Measurements from ENCODE around the gene CBARP.
A peak's percentile ranks its signal among the peaks of the same experiment; 100 is the strongest.

CBARP gene

DNA sequence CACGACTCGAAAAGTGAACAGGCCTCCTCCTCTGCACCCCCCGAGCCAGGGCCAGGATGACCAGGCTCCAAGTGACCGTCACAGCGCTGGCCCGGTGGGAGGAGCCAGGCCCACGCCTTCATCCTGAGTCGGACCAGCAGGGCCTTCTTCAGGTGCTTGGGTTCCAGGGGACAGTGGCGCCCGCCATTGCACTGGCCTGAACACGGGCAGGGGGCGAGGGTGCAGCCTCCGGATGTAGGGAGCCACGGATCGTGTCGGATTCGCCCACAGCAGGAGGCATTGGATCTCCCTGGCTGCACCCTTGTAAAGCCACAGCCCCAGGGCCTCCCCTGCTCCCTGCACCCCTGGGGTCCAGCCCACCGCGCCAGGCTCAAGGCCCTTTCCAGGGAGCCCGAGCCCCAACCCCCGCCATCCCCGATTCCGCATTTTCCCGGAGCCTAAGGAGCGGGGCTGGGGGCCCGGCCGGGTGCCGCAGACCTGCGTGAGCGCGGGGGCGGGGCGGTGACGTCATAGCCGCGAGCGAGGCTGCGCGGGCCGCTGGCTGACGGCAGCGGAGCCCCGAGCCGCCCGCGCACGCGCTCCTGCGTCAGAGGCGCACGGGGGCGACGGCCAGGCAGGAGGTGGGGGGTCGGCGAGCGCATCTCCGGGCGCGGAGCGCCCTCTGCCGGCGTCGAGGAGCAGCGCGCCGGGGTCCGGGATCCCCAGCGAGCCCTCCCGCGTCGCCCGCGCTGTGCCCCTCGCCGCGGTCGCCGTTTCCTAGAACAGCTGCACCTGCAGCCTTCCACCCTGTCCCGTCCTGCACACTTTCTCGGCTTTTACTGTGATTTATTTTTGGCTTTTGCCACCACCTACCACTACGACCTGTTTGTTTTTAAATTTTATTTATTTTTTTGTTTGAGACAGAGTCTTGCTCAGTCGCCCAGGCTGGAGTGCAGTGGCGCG, 2.3 kb upstream of the CBARP start:
- DNase-seq (ENCODE audit: low read depth) = peak; percentile 94

DNA sequence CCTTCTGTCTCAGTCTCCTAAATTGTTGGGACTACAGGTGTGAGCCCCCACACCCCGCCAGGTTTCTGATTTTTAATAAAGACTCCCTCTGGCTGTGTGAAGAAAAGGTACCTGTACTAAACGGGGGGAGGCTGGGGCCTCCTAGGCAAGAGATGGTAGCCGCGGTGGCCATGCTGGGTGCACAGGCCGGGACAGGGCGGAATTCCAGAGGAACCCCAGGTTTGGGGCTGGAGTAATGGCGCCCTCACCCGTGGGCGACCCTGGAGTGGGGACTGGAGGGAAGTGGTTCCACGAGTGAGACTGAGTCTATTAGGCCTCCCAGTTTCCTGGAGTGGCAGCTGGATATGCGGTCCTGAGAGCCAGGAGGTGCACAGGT, 1.6 kb upstream of the CBARP start:
- DNase-seq (ENCODE audit: low read depth) = no peak

DNA sequence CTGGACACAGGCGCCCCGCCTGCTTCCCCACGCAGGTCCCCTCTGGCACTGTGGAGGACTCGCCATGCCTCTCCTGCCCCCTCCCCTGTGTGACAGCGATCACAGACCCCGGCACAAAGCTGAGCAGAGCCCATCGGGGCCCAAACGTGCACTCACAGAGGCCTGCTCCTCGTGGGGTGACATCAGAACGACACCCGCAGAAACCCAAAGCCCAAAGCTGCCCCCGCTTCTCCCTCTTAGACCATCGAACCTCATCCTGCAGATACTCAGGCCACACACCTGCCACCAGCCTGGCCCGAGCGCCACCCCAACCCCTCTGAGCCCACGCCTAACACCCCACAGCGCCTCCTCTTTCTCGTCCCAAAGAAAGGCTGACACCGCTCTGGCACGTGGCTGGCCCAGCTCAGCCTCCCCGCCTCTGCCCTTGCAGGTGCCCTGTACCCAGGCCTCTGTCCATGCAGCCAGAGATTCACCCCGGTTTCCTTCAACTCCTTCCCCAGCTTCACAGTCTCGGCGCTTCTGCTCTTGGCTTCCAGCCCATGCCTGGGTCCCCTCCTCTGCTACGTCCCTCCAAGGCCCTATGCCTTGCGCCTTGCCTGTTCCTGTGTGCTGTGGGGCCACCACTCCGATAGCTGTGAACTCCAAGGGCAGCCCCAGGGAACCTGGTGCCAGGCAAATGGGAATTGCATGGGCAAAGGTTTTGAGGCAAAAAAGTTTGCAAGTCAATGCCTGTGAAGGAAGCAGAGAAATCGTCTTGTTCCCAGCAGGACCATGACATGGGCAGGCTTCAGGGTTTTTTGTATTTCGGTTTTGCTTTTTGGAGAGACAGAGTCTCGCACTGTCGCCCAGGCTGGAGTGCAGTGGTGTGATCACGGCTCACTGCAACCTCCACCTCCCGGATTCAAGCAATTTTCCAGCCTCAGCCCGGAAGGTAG, 831 bp upstream of the CBARP start:
- no peak for DNase-seq (ENCODE audit: low read depth)

DNA sequence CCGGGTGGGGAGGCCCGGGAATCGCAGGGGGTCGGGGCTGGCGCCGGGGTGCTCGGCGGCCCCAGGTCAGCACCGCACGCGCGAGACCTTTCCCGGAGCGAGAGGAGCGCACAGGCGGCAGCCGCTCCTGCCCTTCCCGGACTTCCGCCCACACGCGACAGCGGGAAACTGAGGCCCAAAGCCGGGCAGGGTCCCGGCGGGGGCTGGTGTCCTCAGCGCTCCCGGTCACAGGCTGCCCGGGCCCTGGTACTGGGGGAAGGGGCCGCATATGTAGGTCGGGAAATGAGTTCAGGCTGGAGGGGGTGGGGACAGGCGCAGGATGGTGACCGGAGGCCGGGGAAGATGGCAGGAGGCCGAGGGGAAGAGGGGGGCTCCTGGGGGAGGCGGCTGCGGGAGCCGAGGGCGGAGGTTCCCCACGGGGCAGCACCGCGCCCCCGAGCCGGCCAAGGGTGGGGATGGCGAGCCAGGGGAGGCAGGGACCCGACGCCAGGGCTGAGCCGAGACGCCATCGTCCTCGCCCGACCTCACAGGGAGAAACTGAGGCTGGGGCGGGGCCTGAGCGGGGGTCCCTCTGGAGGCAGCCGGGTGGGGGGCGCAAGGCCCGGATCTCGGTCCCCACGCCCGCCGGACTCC, 662 bp downstream of the CBARP start:
- DNase-seq (ENCODE audit: low read depth) = no peak

DNA sequence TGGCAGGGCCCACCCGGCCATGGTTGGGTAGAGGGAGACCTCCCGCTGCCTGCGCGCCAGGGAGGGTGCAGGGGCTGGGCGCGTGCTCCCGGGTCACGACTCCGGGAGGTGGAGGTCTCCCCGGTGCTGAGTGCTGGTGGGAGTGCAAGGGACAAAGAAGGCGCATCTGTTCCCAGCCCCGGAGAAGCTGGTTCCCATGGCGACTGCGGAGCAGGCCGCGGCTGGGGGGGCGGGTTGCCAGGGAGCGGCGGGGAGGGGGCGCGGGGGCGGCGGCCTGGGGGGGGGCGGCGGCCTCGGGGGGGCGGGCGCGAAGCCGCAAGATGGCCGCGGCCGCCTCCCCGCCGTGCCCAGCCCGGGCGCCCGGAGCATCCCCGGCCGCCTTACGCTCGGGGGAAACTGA, 1.2 kb downstream of the CBARP start:
- no peak for DNase-seq (ENCODE audit: low read depth)

DNA sequence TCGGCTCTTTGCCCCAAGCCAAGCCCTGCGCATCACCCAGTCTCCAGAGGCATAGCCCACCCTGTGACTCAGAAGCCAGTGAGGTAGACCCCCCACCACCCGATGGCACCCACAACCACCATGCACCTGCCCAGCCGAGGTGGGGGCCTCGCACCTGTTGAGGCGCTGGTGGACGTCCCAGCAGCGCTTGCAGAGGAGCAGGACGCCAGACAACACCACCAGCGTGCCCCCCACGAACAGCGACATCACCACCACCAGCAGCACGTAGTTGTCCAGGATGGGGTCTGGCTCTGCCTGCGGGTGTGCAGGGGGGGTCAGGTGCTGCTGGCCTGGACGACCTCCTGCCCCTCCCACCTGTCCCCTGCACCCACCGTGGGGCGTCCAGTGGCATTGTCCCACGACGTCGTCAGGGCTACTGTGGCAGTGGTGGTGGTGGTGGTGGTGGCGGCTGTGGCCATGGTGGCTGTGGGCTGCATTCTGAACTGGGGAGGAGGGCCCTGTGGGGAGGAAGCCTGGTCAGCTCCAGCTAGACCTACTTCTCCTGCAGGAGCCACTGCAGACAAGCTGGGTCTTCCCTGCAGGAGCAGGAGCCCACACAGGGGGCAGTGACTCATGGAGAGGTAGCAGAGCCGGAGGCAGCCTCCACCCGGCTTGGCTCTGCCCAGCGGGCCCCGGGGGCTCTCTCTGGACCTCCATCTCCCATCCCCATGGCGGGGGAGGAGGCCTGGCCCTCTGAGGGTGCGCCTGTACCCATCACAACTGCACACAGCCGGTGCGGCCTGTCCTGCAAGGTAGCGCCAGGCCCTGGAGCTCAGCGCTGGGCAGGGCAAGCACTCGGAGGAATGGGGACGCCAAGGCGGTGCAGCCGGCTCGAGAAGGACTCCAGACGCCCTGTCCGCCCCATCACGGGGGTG, 1.9 kb downstream of the CBARP start:
- no peak for DNase-seq (ENCODE audit: low read depth)

DNA sequence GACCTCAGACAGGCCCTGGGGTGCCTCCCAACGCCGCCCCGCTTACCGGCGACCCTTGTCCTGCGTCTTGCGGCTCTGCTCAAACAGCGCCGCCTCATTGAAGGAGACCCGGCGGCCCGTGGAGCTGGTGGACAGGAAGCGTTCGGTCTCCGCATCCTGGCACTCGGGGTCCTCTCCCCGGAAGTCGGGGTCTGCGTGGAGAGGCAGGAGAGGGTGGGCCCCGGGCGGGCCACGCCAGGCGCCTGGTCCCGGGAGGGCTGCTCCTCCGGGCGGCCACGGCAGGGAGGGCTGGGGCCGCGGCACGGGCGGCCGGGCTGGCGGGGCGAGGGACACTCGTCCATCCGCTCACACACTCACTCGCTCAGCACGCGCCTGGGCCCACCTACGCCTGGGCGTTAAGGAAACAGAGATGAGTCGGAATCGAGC, 2.8 kb downstream of the CBARP start:
- DNase-seq (ENCODE audit: low read depth) = no peak

DNA sequence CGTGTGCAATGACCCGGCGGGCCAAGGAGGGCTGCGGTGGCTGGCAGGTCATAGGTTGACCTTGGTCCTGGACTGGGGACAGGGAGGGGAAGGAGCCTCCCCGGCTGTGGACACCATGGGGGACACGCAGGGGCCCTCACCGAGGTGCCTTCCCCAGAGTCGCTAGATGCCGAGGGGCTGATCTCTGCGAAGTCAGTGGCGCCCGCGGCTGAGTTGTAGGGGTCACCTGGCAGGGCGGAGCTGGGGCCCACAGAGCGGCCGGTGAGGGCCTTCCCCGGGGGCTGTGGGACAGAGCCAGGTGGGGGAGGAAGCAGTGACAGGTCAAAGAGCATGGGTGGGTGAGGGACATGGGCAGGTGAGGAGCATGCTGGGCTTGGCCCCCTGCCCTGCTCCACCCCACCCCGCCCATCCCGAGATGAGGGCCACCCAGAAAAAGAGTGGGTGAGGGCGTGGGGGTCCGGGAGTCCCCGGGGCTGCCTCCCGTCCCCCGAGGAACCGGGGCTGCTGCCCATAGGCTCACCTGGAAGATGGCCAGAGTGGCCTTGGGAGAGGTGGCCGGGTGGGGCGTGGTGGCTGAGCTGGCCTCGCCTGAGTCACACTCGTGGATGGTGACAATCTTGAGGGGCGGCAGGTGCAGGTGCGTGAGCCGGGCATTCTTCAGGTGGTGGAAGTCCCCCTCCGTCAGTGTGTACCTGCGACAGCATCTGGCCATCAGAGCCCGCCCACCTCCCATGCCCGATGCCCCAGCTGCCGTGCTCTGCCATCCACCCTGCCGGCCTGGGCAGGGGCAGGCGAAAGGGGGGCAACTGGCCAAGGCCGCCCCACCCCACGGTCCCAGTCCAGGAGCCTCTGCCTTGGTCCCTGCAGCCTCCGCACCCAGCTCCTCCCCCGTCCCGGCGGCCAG, 3.5 kb downstream of the CBARP start:
- no peak for DNase-seq (ENCODE audit: low read depth)

DNA sequence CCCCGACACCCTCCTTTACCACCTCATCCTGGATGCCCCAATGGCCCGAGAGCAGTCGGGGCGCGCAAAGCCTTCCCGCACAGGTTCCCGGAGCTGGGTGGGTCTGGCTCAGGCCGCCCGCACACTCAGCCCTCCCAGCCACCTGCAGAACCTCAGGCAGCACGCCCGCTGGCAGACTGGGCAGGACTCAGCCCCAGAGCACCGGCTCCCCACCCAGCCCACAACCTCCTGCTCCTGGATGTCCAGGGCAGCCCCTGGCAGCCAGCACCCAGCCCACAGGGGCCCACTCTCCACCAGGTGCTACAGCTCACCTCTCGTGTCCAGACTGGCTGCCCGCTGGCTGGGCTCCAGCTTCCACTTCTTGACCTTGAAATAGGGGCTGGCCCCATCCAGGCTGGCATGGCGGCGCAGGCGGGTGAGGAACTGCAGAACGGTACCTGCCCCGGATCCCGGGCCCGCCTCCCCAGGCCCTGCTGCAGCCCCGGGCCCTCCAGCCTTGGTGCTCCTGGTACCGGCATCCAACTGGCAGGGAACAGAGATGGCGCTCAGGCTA, 4.6 kb downstream of the CBARP start:
- no peak for DNase-seq (ENCODE audit: low read depth)

DNA sequence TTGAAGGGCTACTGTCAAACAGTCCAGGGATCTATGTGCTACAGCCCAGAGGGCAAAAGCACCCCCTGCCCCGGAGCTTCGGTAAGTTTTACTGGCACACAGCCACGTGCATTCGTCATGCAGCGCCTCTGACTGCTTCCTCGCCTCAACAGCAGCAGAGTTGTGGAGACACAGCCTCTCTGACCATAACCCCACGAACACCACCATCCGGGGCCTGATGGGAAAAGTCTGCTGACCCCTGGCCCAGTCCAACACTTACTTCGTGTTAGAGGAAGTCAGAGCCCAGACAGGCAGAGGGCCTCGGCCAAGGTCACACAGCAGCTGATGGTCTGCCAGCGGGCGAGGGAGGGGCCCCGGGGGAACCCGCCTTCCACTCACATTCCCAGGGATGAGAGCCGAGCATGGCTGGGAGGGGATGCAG, 5.1 kb downstream of the CBARP start:
- DNase-seq (ENCODE audit: low read depth) = no peak

DNA sequence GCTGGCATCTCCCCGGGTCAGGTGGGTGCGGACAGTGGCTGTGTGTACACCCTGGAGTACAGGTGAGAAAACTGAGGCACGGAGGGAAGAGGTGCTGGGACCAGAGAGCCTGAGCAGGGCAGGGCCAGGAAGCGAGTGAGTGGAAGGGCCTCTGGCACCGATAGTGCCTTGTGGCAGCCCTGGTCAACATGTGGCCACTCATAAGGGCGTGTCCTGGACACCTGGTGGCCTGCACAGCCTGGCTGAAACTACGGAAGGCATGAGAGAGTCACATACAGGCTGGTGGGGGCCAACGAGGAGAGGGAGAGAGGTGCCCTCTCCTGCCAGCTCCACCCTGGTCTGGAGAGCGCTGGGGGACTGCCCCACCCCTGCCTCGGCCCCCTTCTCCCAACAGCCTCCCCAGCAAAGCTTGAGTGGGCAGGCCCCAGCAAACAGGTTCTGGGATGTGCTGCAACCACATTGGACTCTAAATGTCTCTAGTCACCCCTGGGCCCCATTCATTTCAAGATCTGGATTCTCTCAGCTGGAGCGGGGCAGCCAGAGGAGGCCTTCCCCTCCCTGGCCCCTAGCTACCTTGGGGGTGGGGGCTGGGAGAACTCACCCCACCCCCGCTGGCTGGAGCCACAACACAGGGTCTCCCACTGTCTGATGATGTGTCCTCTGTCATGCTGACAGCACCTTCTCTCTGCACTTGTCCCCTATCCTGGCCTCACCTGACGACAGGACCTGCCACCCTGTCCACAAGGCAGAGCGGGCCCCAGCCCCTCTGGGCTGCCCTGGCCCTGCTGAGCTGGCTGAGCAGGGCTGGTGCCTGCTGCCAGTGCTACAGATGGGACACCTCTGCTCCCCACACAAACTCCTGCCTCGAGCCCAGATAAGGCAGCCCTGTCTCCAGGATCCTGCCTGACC, 5.8 kb downstream of the CBARP start:
- DNase-seq (ENCODE audit: low read depth) = no peak

DNA sequence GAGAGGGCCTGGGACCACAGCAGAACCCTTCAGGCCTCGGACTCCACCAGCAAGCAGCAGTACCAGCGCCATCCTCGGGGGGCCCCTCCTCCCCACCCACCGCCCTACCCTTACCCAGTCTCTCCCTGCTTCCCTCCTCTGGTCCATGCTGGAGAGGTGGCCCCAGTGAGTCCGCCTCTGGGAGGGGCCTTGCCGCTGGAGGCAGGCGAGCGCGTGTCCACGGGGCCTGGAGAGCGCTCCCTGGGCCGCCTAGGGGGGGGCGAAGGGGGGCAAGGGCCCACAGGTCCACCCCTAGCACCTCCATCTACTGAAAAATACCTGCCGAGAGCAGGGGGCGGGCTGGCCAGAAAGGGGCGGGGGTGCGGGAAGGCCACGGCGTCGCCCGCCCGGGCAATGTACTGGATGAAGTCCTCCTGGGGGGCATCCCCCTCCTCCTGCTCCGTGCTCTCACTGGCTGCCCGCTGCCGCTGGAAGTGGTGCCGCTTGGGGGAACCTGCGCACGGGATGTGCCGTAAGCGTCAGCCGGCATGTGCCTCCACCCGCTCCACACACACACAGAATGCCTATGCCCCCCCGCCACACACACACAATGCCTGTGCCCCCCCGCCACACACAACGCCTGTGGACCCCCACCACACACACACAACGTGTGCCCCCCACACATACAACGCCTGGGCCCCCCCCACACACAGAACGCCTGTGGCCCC, 6.9 kb downstream of the CBARP start:
- no peak for DNase-seq (ENCODE audit: low read depth)

DNA sequence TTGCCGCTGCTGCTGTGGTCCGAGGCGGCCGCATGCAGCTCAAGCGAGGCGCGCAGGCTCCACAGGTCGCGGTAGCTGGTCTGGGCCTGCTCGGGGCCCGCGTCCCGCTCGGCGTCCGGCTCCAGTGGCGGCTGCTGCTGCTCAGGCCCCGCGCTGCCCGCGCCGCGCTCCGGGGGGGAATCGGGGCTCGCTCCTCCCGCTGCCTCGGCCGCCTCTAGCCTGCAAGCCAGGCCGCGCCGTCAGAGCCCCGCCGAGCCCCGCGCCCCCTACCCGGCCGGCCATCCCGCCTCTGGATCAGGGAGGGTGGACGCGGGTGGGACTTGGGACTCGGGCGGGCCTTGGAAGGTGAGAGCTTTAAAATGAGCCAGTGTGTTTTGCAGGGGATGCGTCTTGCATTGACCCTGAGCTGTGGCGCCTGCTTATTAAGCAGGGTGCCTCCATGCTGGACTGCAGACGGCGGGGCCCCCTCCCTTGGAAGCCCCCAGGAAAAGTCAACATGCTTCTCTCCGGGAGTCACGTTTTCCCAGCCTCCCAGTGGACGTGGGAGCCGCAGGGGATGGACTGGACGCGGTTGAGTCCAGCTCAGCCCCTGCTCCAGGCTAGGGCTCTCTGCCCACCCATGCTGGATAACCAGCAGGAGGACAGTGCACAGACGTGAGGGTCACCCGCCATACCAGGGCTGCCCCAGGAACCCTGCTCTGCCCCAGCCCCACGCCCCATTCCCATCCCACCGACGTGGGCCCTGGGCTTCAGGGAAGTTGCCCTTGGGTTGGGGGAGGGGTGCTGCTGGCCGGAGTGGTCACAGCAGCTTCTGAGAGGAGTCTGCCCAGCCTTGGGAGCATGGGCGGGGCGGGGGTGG, 7.7 kb downstream of the CBARP start:
- no peak for DNase-seq (ENCODE audit: low read depth)

DNA sequence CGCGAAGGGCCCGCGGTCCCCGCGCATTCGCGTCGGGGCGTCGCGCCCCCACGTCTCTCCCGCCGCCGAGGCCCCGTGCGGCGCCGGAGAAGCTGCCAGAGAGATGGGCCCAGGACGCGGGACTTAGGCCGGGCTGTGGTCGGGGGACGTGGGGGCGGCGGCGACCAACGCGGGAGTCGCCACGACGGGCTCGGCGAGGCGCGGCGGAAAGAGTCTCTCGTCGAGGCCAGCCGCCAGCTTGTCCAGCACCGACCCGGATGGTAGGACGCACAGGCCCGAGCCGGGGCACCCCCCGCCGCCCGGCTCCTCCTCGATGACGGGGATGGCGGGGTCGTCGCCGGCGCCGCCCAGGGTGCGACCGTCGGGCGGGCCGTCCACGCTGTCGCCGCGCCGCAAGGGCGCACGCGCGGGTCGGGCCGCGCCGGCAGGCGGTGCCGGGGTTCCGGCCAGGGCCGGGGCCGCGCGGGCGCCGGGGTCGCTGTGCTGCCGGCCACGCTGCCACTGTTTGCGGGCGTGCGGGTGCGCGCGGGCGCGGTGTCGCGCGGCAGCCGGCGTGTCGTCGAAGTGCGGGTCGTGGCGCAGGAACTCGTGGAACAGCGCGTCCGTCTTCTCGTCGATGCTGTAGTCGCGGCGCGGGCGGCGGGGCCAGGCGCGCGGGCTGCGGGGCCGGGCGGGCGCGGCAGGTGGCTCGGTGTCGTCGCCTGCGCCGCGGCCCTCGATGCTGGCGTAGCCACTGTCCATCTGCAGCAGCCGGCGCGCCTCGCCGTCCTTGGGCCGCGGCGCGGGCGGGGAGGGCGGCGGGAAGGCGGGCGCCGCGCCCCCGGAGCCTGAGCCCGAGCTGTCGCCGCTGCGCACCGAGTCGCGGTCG, 8.5 kb downstream of the CBARP start:
- DNase-seq (ENCODE audit: low read depth) = no peak

DNA sequence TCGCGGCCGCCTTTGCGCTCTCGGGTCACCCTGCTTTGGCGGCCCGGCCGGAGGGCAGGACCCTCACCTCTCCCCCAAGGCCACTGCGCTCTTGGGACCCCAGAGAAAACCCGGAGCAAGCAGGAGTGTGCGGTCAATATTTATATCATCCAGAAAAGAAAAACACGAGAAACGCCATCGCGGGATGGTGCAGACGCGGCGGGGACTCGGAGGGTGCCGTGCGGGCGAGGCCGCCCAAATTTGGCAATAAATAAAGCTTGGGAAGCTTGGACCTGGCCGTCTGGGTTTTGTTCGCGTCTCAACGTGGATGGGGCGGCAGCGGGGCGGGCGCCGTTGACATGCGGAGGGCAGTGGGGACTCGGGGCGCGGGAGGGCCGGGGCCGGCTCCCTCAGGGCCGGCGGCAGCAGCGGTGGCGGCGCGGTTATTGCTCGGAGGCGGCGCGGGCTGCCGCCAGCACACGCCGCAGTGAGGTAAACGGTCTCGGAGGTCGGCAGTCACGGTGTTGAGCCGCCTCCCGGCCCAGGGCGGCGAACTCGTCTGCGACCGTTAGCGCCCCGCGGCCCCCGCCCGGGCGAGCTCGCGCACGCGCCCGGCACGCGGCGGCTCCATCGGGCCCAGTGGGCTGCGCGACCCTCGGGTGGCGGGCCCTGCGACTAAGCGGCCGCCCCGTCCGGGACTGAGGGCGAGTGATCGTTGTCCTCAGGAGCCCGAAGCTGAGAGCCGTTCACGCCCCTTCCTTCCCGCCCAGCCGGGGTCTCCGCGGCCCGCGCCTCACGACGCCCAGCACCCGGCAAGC, 9.4 kb downstream of the CBARP start:
- DNase-seq (ENCODE audit: low read depth) = no peak
